DMS 273 (cell line): Measurements from ENCODE around the gene TBX6.
A peak's percentile ranks its signal among the peaks of the same experiment; 100 is the strongest.

ENCODE experiments used
- DNase-seq: peaks from one replicate; lab custom pipeline; 2025; ENCODE audit not compliant: unreplicated experiment; lab: John Stamatoyannopoulos, UW

TBX6 gene

GRCh38 chr16:30087181-30087898, 4.4 kb downstream of the TBX6 start:
- DNase-seq, result no peak

- no peak for DNase-seq
These were observed 5.2 kb downstream of the TBX6 start for GRCh38 chr16:30086291-30087140.

GRCh38 chr16:30085820-30086219, 5.9 kb downstream of the TBX6 start:
- no peak for DNase-seq

- no peak for DNase-seq
These were observed 6.5 kb downstream of the TBX6 start for GRCh38 chr16:30085247-30085646.

- no peak for DNase-seq
These were observed 6.9 kb downstream of the TBX6 start for GRCh38 chr16:30084816-30085159.

- DNase-seq, result no peak
These were observed 7.5 kb downstream of the TBX6 start for GRCh38 chr16:30084096-30084815.

GRCh38 chr16:30083216-30084055, 8.3 kb downstream of the TBX6 start:
- no peak for DNase-seq

- DNase-seq, result no peak
These were observed 9.1 kb downstream of the TBX6 start for GRCh38 chr16:30082545-30083090.

GRCh38 chr16:30079480-30079879, 12.2 kb downstream of the TBX6 start:
- peak; percentile 74 for DNase-seq

GRCh38 chr16:30078744-30079143, 13.0 kb downstream of the TBX6 start:
- no peak for DNase-seq

- DNase-seq, result no peak
These were observed 14.1 kb downstream of the TBX6 start for GRCh38 chr16:30077656-30078055.

- no peak for DNase-seq
These were observed 15.4 kb downstream of the TBX6 start for GRCh38 chr16:30076276-30076791.

GRCh38 chr16:30075503-30076275, 16.0 kb downstream of the TBX6 start, which contains the start of gene PPP4C:
Gene PPP4C (plus strand): TSS chr16:30075994. CDS start chr16:30076378, 384 bp downstream.
- peak; percentile 96 for DNase-seq

GRCh38 chr16:30070490-30070889, 21.2 kb downstream of the TBX6 start:
- DNase-seq, result no peak

- DNase-seq, result no peak
These were observed 21.9 kb downstream of the TBX6 start for GRCh38 chr16:30069611-30070462.

GRCh38 chr16:30068750-30069610, 22.7 kb downstream of the TBX6 start:
- peak; percentile 63 for DNase-seq

GRCh38 chr16:30068333-30068732, 23.4 kb downstream of the TBX6 start:
- DNase-seq, result no peak

- DNase-seq, result no peak
These were observed 24.2 kb downstream of the TBX6 start for GRCh38 chr16:30067584-30067916.
